ENCODE data around the gene HLA-DQB1. TPM values are rescaled to one million over a fixed set of nuclear protein-coding genes. Genes with fewer than 3 reads are reported as not detected.

HLA-DQB1 gene
- total and polyA plus RNA-seq, 2 of the 8 experiments (the other 6 are each of a cell fraction or from before 2014, with no cell fraction given): 1.2 to 5.2 TPM

GRCh38 chr6:32637219-32637880 is 29.1 kb downstream of the HLA-DQB1 start, which contains the start of gene HLA-DQA1:
Gene HLA-DQA1, plus strand, starts transcription at chr6:32637406. Its CDS starts 53 bp downstream, at chr6:32637459.
- FAIRE-seq: no peak

More at GRCh38 chr6:32637219-32637880, 29.1 kb downstream of the HLA-DQB1 start, which contains the start of gene HLA-DQA1:
- H2BK20ac ChIP-seq (ENCODE audit: low read length): no peak within 1 kb of the TSS
- H3K4ac ChIP-seq (replicated peaks; ENCODE audit: insufficient read length, low read depth, low read length): no peak within 1 kb of the TSS
- H3K4me1 ChIP-seq (replicated peaks in 1 of 4; ENCODE audit: control insufficient read depth in 3 of 4, insufficient read depth in 4 of 4, low read length in 3 of 4): no peaks in the 10 kb centered on the region
- H2AFZ ChIP-seq (ENCODE audit: low read length): no peak within 1 kb of the TSS
- H2AK5ac ChIP-seq (ENCODE audit: low read depth, low read length): no peak within 1 kb of the TSS
- POLR2A ChIA-PET (ENCODE audit: partially characterized antibody): no interaction called here
- no peak within 1 kb of the TSS for H3K4me3 ChIP-seq (ENCODE audit: extremely low read depth in 1 of 4, insufficient read depth in 2 of 4, low read depth in 3 of 4, low read length in 4 of 4)
- 60% methylated on average over 7 of the region's 7 CpGs; no CpG with 5 or more reads in 1 of the 2 experiments for WGBS, 2 experiments (ENCODE audit: extremely low coverage in 1 of 2, insufficient coverage in 1 of 2, insufficient read length in 1 of 2, insufficient replicate concordance in 2 of 2, low coverage in 1 of 2, low lambda C conversion rate in 2 of 2, missing lambda C conversion rate in 1 of 2)
- H3K79me2 ChIP-seq (ENCODE audit: control insufficient read depth in 1 of 2, insufficient read depth in 2 of 2, low read length in 2 of 2): no peaks in the 10 kb centered on the region
- H3K36me3 ChIP-seq (ENCODE audit: control insufficient read depth in 2 of 4, insufficient read depth in 4 of 4, low read length in 3 of 4): no peaks in the 10 kb centered on the region
- no peak within 1 kb of the TSS for H2BK15ac ChIP-seq (ENCODE audit: low read length)
- TF ChIP-seq CTBP2 (IDR thresholded peaks at IDR 0.05; ENCODE audit: borderline replicate concordance, insufficient read depth, insufficient read length, low read length): no peak
- peak; percentile 83 for TF ChIP-seq RFX5 (IDR thresholded peaks at IDR 0.05; ENCODE audit: borderline replicate concordance, low read depth, low read length)
- no peak within 1 kb of the TSS for H2BK120ac ChIP-seq (replicated peaks; ENCODE audit: low read depth, low read length)
- no peak within 1 kb of the TSS for H4K5ac ChIP-seq (ENCODE audit: insufficient read length, low read depth, low read length)
- H3K23me2 ChIP-seq (ENCODE audit: low read depth, low read length): no peaks in the 10 kb centered on the region
- H4K91ac ChIP-seq (replicated peaks; ENCODE audit: insufficient read length, low read length): no peak within 1 kb of the TSS
- CTCF ChIA-PET (ENCODE audit: partially characterized antibody): no interaction called here
- no peak within 1 kb of the TSS for H3K18ac ChIP-seq (ENCODE audit: extremely low read depth, low read length)
- H4K8ac ChIP-seq (ENCODE audit: extremely low read depth, insufficient read depth, low read length): no peak within 1 kb of the TSS
- no peak within 1 kb of the TSS for H3K14ac ChIP-seq (ENCODE audit: insufficient read length)
- no peaks in the 10 kb centered on the region for H3K27me3 ChIP-seq (replicated peaks in 1 of 4; ENCODE audit: control insufficient read depth in 3 of 4, extremely low read depth in 1 of 4, insufficient read depth in 3 of 4, low read length in 3 of 4)
- no peaks in the 10 kb centered on the region for H3K79me1 ChIP-seq (ENCODE audit: low read depth, low read length)
- no peak for DNase-seq (ENCODE audit: low read depth in 1 of 2, low spot score in 2 of 2)
- no peaks in the 10 kb centered on the region for H4K20me1 ChIP-seq (replicated peaks in 1 of 2; ENCODE audit: control insufficient read depth in 1 of 2, insufficient read depth in 2 of 2, low read length in 2 of 2)
- no peak within 1 kb of the TSS for H3K9ac ChIP-seq (replicated peaks in 1 of 4; ENCODE audit: extremely low read depth in 1 of 4, low read depth in 3 of 4, low read length in 3 of 4)
- H3K56ac ChIP-seq (replicated peaks; ENCODE audit: insufficient read length, low read depth, low read length): no peak within 1 kb of the TSS
- no peaks in the 10 kb centered on the region for H3K9me3 ChIP-seq (ENCODE audit: insufficient read depth in 2 of 2, low read depth in 1 of 2, low read length in 1 of 2)
- H2BK12ac ChIP-seq (ENCODE audit: low read depth, low read length): no peak within 1 kb of the TSS
- no peak within 1 kb of the TSS for H3K23ac ChIP-seq (ENCODE audit: insufficient read length)
- no peak within 1 kb of the TSS for H3K27ac ChIP-seq (ENCODE audit: low read depth, low read length)
- H2BK5ac ChIP-seq (ENCODE audit: low read depth, low read length): no peak within 1 kb of the TSS
- H3K4me2 ChIP-seq (ENCODE audit: insufficient read depth in 1 of 2, low read depth in 2 of 2, low read length in 2 of 2): no peak within 1 kb of the TSS

Measured in H1 (cell line).